GM12878 (cell line): ENCODE measurements around the gene LMAN2L. TPM values are rescaled to one million over a fixed set of nuclear protein-coding genes. Genes with fewer than 3 reads are reported as not detected.
A peak's percentile ranks its signal among the peaks of the same experiment; 100 is the strongest.

Source experiments
- EED ChIP-seq: sonication (generic); IDR thresholded peaks from 2 replicates; pipeline ENCODE4 v1.6.1; 2016; ENCODE audit warnings: antibody characterized with exemption, low read depth
- IKZF1 ChIP-seq: fragments of 450-650 bp; conservative IDR thresholded peaks from 2 replicates; pipeline ENCODE4 v1.6.1; 2017; ENCODE audit warnings: antibody characterized with exemption, mild to moderate bottlenecking
- IKZF2 ChIP-seq, 2 experiments: fragments of 450-650 bp; IDR thresholded peaks; 2 replicates each; pipeline ENCODE4 v1.6.1; 2017; ENCODE audit warnings: mild to moderate bottlenecking in 2 of 2, moderate library complexity in 2 of 2
- JUNB ChIP-seq: IDR thresholded peaks from 2 replicates; pipeline ENCODE4 v1.6.1; 2016; ENCODE audit warnings: antibody characterized with exemption, mild to moderate bottlenecking
- MEF2B ChIP-seq: fragments of 450-650 bp; IDR thresholded peaks from 2 replicates; pipeline ENCODE4 v1.6.1; 2018; ENCODE audit warnings: mild to moderate bottlenecking, moderate library complexity; ENCODE audit not compliant: partially characterized antibody, poor library complexity, severe bottlenecking
- MTA2 ChIP-seq: fragments of 450-650 bp; IDR thresholded peaks from 2 replicates; pipeline ENCODE4 v1.6.1; 2016; ENCODE audit warnings: low read depth, mild to moderate bottlenecking, moderate library complexity
- PAX5 ChIP-seq: IDR thresholded peaks from 2 replicates; pipeline ENCODE4 v1.6.1; 2011; ENCODE audit warnings: low read depth, low read length, borderline replicate concordance
- RAD21 ChIP-seq: IDR thresholded peaks from 2 replicates; pipeline ENCODE4 v1.6.1; 2011; ENCODE audit warnings: mild to moderate bottlenecking, low read depth, low read length, moderate library complexity; ENCODE audit not compliant: insufficient read depth
- RELA ChIP-seq: fragments of 450-650 bp; IDR thresholded peaks from 2 replicates; pipeline ENCODE4 v1.8.0; 2014; ENCODE audit warnings: borderline replicate concordance; ENCODE audit not compliant: partially characterized antibody
- STAT1 ChIP-seq: fragments of 450-650 bp; conservative IDR thresholded peaks from 2 replicates; pipeline ENCODE4 v1.6.1; 2014; ENCODE audit warnings: antibody characterized with exemption, mild to moderate bottlenecking
- SUZ12 ChIP-seq: fragments of 200-600 bp; sonication (generic); IDR thresholded peaks from one replicate; pipeline ENCODE4 v1.6.1; 2018; ENCODE audit warnings: antibody characterized with exemption, mild to moderate bottlenecking; ENCODE audit not compliant: unreplicated experiment
- TARDBP ChIP-seq: IDR thresholded peaks from 2 replicates; pipeline ENCODE4 v1.6.1; 2016; ENCODE audit warnings: borderline replicate concordance
- TCF7 ChIP-seq: IDR thresholded peaks from 2 replicates; pipeline ENCODE4 v1.6.1; 2014; ENCODE audit warnings: antibody characterized with exemption, borderline replicate concordance
- YY1 ChIP-seq: IDR thresholded peaks from 2 replicates; pipeline ENCODE4 v1.6.1; 2011; ENCODE audit warnings: low read depth, mild to moderate bottlenecking, low read length
- polyA plus RNA-seq, 11 experiments: library from polyadenylated mRNA; depleted of rRNA in 4 of 11; unstranded in 6 of 11; stranded (reverse) in 5 of 11; fragments of >200 nt; fragmentation: Nextera tagmentation in 4 of 11; fragmentation: Illumina TruSeq in 1 of 11; extraction: Ambion mirVana in 4 of 11; extraction: Trizol in 1 of 11; gene quantifications; 1 replicate in 1 of 11; 2 replicates in 10 of 11; pipeline versions ENCODE4 v1.2.1 to v1.2.3, GENCODE V29; 2011 to 2016; ENCODE audit warnings: inconsistent platforms in 2 of 11, missing spikeins in 2 of 11, low read depth in 1 of 11
- total RNA-seq, 4 experiments: library from RNA; depleted of rRNA in 3 of 4; stranded (reverse); fragments of >200 nt in 3 of 4; fragmentation: Illumina TruSeq in 1 of 4; extraction: Trizol in 1 of 4; gene quantifications; 2 replicates each; pipeline versions ENCODE4 v1.2.1 to v1.2.3, GENCODE V29; 2013 to 2021
- TF ChIP-seq, protein P1 (sequence below): IDR thresholded peaks from 2 replicates; pipeline ENCODE4 v1.6.1; 2011; ENCODE audit warnings: borderline replicate concordance, low read depth, mild to moderate bottlenecking, moderate library complexity, mixed read lengths, low read length; ENCODE audit not compliant: insufficient read depth; ENCODE audit errors: extremely low read length
- TF ChIP-seq, protein P2 (sequence below): IDR thresholded peaks from 2 replicates; pipeline ENCODE4 v1.6.1; 2012; ENCODE audit warnings: low read depth, low read length, improper control_type of control experiment
- TF ChIP-seq, protein P3 (sequence below): IDR thresholded peaks from 2 replicates; pipeline ENCODE4 v1.6.1; 2012; ENCODE audit warnings: low read depth, low read length, improper control_type of control experiment
- TF ChIP-seq, protein P4 (sequence below): fragments of 450-650 bp; IDR thresholded peaks from 2 replicates; pipeline ENCODE4 v1.6.1; 2017; ENCODE audit warnings: antibody characterized with exemption, mild to moderate bottlenecking, moderate library complexity
- TF ChIP-seq, protein P5 (sequence below): IDR thresholded peaks from 2 replicates; pipeline ENCODE4 v1.6.1; 2012; ENCODE audit warnings: low read length, inconsistent platforms
- TF ChIP-seq, protein P6 (sequence below): IDR thresholded peaks from 2 replicates; pipeline ENCODE4 v1.6.1; 2011; ENCODE audit warnings: low read depth, low read length, improper control_type of control experiment, borderline replicate concordance

The LMAN2L gene
- total and polyA plus RNA-seq, 10 of the 15 experiments (the other 5 are each of a cell fraction or from before 2014, with no cell fraction given): 5.7 to 16.3 (median 10.7) TPM

DNA sequence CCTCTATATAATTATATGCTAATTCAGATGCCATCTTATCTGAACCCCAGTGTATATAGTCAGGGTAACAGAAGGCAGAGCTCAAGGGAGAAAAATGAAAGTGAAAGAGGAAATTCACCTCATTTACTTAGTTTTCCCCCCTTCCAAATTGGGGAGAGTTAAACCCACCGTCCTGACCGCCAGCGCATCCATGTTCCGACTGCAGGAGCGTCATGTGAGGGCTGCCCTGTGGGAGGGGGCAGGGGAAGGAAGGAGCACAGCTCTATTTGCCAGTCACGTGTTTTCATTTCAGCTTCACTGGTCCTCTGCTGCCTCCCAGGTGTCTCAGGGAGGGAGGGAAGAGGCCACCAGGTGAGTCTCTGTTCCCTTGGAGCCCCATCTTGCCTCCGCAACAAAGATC, 34.1 kb upstream of the LMAN2L start (continued):
- peak; percentile 83 for TF ChIP-seq IKZF1
- TF ChIP-seq PAX5: peak; percentile 65; the same call in 1 of the 2 replicates
- peak; percentile 93 for TF ChIP-seq EED
- TF ChIP-seq, protein P1, sequence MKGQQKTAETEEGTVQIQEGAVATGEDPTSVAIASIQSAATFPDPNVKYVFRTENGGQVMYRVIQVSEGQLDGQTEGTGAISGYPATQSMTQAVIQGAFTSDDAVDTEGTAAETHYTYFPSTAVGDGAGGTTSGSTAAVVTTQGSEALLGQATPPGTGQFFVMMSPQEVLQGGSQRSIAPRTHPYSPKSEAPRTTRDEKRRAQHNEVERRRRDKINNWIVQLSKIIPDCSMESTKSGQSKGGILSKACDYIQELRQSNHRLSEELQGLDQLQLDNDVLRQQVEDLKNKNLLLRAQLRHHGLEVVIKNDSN: peak; percentile 72
- TF ChIP-seq JUNB: no peak
- TF ChIP-seq TCF7: no peak
- TF ChIP-seq, protein P2, sequence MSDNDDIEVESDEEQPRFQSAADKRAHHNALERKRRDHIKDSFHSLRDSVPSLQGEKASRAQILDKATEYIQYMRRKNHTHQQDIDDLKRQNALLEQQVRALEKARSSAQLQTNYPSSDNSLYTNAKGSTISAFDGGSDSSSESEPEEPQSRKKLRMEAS: no peak
- TF ChIP-seq, protein P3, sequence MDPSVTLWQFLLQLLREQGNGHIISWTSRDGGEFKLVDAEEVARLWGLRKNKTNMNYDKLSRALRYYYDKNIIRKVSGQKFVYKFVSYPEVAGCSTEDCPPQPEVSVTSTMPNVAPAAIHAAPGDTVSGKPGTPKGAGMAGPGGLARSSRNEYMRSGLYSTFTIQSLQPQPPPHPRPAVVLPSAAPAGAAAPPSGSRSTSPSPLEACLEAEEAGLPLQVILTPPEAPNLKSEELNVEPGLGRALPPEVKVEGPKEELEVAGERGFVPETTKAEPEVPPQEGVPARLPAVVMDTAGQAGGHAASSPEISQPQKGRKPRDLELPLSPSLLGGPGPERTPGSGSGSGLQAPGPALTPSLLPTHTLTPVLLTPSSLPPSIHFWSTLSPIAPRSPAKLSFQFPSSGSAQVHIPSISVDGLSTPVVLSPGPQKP: no peak
- TF ChIP-seq MTA2: peak; percentile 63
- no peak for TF ChIP-seq SUZ12
- TF ChIP-seq IKZF2 (IDR thresholded peaks at IDR 0.05): peak; percentile 81 to 85
- no peak for TF ChIP-seq STAT1
- peak; percentile 23 for TF ChIP-seq RELA
- no peak for TF ChIP-seq TARDBP
- TF ChIP-seq, protein P4, sequence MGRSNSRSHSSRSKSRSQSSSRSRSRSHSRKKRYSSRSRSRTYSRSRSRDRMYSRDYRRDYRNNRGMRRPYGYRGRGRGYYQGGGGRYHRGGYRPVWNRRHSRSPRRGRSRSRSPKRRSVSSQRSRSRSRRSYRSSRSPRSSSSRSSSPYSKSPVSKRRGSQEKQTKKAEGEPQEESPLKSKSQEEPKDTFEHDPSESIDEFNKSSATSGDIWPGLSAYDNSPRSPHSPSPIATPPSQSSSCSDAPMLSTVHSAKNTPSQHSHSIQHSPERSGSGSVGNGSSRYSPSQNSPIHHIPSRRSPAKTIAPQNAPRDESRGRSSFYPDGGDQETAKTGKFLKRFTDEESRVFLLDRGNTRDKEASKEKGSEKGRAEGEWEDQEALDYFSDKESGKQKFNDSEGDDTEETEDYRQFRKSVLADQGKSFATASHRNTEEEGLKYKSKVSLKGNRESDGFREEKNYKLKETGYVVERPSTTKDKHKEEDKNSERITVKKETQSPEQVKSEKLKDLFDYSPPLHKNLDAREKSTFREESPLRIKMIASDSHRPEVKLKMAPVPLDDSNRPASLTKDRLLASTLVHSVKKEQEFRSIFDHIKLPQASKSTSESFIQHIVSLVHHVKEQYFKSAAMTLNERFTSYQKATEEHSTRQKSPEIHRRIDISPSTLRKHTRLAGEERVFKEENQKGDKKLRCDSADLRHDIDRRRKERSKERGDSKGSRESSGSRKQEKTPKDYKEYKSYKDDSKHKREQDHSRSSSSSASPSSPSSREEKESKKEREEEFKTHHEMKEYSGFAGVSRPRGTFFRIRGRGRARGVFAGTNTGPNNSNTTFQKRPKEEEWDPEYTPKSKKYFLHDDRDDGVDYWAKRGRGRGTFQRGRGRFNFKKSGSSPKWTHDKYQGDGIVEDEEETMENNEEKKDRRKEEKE: no peak
- TF ChIP-seq, protein P5, sequence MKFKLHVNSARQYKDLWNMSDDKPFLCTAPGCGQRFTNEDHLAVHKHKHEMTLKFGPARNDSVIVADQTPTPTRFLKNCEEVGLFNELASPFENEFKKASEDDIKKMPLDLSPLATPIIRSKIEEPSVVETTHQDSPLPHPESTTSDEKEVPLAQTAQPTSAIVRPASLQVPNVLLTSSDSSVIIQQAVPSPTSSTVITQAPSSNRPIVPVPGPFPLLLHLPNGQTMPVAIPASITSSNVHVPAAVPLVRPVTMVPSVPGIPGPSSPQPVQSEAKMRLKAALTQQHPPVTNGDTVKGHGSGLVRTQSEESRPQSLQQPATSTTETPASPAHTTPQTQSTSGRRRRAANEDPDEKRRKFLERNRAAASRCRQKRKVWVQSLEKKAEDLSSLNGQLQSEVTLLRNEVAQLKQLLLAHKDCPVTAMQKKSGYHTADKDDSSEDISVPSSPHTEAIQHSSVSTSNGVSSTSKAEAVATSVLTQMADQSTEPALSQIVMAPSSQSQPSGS: no peak
- TF ChIP-seq, protein P6, sequence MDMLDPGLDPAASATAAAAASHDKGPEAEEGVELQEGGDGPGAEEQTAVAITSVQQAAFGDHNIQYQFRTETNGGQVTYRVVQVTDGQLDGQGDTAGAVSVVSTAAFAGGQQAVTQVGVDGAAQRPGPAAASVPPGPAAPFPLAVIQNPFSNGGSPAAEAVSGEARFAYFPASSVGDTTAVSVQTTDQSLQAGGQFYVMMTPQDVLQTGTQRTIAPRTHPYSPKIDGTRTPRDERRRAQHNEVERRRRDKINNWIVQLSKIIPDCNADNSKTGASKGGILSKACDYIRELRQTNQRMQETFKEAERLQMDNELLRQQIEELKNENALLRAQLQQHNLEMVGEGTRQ: peak; percentile 48
- TF ChIP-seq YY1: peak; percentile 64
- peak; percentile 44 for TF ChIP-seq MEF2B
- TF ChIP-seq RAD21: no peak
